GM11168 (cell line): ENCODE results near the gene CNTF.

Experiments used
- in situ Hi-C: fragments of 300-500 bp; cut with MboI; formaldehyde crosslinking; loops from one replicate; pipeline ENCODE4 v1.12.0; 2022; ENCODE audit warnings: low sequenced_read_pairs; ENCODE audit not compliant: unreplicated experiment

CNTF gene

GRCh38 chr11:58600510-58600909 lies 22.0 kb upstream of the CNTF start:
- in situ Hi-C loops = no loop called here

DNA sequence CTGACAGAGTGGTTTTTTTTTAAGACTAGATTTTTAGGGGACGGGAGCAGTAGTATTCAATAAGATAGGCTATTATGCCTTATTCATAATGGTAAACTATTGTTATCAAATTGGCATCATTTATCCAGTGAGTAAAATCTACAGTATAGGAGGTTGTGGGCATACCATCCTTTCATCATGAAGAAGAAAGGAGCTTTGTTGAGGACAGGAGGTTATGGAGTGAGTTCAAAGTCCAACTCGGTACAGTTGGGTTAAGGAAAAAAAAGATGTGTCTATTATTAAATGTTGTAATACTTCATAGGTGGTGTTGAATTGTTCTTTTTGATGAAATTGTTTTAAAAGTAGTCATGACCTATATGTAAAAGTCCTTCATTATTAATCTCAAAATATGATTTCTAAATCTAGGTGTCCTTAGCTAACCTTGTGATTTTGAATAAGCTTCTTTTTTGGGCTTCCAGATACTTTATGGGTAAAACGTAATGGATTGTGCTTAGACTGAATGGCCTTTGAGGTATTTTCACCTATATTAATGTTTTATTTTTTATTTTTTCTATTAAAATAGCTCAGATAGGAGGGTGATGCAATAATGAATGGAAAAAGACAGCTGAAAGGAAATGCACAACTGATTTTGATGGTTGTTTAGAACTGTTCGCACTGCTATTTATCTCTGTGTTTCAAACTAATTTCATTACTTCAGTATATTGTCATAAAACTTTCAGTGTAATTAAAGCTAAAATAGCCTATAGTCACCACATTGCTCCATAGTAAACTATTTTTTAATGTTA lies 15.3 kb upstream of the CNTF start:
- in situ Hi-C loops = no loop called here

DNA sequence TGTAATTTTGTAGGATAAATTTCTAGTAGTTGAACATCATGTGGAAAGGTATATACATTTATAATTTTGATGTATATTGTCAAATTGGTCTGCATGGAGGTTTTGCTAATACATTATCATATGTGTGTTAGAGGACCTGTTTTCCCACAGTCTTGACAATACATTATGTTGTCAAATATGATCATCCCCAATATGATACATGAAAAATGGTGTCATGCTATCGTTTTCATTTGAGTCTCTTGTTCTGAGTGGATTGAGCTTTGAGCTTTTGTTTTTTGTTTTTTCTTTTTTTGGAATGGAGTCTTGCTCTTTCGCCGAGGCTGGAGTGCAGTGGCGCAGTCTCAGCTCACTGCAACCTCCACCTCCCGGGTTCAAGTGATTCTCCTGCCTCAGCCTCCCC lies 14.1 kb upstream of the CNTF start:
- in situ Hi-C loops = no loop called here

DNA sequence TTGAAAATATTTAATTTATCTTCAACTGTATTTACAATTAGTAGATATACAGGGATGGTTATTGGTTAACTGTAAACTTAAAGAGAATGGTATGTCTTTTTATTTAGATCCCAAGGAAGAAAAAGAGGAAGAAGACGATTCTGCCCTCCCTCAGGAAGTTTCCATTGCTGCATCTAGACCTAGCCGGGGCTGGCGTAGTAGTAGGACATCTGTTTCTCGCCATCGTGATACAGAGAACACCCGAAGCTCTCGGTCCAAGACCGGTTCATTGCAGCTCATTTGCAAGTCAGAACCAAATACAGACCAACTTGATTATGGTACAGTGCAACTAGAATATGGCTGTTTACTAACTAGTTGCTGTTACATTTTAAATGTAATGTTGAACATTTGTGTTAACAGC lies 12.7 kb upstream of the CNTF start:
- in situ Hi-C loops = no loop called here

- in situ Hi-C loops = no loop called here
Measured at GRCh38 chr11:58613228-58613627, 9.2 kb upstream of the CNTF start.

DNA sequence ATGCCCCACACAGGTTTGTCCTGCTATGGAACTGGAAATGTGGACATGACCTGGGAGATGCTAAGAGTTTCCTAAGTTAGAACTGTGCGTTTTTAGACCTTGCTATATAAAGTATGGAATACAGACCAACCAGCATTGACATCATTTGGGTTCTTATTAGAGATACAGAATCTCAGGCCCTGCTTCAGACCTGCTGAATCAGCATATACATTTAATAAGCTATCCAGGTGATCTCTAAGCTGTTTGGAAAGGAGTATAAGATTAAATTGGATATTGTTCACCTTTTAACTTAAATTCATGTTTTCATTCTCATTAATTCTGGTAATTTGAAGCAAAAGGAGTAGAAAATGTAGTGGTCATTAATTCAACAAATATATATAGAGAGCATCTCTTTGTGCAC lies 6.9 kb upstream of the CNTF start:
- in situ Hi-C loops = no loop called here

GRCh38 chr11:58616594-58616993 lies 5.9 kb upstream of the CNTF start:
- in situ Hi-C loops = no loop called here

GRCh38 chr11:58617976-58618557 lies 4.4 kb upstream of the CNTF start:
- in situ Hi-C loops = no loop called here

GRCh38 chr11:58621586-58622262 lies 741 bp upstream of the CNTF start:
- in situ Hi-C loops = no loop called here

DNA sequence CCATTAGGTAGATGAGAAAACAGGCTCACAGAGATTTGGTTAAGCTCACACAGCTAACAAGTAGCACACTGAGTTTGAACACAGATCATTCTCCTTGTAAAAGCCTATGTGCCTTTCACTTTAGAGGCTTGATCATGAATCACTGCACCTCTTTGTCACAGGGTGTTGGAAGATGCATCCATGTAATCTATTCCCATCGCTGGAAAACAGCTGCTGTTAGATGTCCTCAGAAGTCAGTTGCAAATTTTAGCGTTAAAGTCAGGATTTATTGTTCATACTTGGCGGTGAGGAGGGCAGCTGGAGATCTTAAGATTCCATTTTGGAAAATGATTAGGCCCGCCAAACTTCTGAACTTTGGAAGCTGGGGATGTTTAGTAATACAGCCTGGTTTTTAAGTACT lies 2.6 kb downstream of the CNTF start:
- in situ Hi-C loops = no loop called here

- in situ Hi-C loops = no loop called here
Measured at GRCh38 chr11:58625826-58626460, 3.5 kb downstream of the CNTF start.

DNA sequence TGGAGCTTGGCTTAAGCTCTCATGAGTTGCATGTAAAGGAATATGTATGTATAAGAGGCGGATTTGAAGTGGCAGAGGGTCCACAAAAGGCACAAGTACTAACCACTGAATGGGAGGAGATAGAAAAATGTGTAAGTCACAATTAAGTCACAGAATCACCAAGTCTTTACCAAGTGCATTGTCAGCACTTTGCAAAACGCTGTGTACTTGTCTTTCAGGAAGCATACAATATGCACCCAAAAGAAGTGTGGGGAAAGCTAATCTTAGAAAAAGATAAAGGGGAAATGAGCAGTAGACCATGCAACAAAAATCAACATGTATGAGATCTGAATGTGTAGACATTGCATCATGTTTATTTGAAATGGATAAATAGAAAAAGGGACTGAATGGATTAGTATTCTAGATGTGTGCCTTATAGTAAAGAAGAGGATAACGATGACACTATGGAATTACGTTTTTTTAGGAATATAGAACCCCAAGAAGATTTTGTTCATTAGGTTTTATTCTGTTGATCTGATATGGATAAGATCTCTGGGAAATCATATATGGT lies 4.5 kb downstream of the CNTF start:
- in situ Hi-C loops = no loop called here

- in situ Hi-C loops = no loop called here
Measured at GRCh38 chr11:58628446-58628845, 6.0 kb downstream of the CNTF start.

DNA sequence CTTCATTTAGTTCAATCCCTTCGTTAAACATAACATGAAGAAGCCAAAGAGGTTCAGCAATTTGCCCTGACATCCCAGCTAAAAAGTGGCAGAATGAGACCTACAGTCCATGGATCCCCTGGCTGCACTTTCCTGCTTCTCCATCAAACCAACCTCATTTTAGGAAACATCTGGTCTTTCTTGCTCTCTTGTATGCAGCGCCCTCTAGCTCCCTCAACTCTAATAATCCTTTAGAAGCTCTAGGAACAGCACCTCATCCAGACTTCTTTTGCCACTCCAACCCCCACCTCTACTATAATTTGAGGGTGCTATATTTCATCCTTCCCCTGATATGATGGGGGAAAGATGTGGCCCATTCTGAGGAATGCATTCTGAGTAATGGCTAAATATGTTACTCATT lies 7.4 kb downstream of the CNTF start:
- in situ Hi-C loops = no loop called here

GRCh38 chr11:58631378-58631777 lies 8.9 kb downstream of the CNTF start:
- in situ Hi-C loops = no loop called here

DNA sequence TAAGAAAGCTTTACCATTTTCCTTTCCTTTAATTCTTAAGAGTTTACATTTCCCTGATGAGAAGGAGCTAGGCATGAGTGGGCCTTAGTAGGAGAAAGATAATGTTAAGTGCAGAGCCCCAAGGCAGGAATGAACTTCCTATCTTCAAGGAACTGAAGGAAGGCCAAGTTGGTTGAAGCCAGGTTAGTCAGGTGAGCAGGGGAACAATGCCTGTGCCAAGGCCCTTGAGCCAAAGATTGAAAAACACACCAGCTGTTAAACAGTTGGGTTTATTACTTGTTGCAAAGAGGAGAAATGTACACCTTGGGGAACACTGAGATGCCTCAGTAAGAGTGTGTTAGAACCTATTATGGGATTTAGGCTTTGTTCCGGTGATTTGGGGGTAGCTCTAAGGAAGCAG lies 10.0 kb downstream of the CNTF start:
- in situ Hi-C loops = no loop called here

DNA sequence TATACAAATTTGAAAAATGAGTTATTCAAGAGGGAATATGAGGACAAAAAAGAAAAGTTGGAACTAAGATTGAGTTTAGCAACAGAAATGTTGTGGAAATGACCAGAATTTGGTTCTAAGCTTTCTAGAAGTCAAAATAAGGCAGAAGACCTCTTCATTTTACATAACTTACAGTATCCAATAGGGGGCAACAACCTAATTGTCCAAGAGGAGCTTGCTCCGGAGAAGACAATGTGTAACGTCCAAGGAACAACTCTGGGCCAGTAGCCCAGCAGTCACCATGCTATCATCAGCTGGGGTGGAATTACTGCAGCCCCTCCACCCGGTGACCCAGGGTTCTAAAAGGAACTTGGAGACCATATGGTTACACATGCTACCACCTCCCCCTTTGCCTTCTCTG lies 14.1 kb downstream of the CNTF start:
- in situ Hi-C loops = no loop called here

DNA sequence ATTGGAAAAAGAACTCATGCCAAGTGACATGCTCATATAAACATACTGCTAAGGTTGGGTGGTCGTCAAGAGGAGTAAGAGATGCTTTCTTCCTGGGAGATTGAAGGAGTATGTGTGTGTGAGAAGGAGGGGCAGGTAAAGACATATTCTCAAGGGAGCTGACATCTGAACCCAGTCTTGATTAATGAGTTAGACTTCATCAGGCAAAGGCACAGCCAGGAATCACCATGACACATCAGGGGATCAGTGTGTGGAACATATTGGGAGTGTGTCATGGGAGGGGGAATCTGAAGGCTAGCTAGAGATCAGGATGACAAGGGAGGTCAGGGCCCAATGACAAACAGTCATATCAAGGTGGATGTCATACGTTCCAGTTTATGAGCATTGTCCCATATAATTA lies 14.9 kb downstream of the CNTF start:
- in situ Hi-C loops = no loop called here

GRCh38 chr11:58639103-58639502 lies 16.6 kb downstream of the CNTF start:
- in situ Hi-C loops = no loop called here

- in situ Hi-C loops = no loop called here
Measured at GRCh38 chr11:58639669-58640068, 17.2 kb downstream of the CNTF start.
